Thyroid gland (tissue), 4 donors: ENCODE data around the gene NAT10. TPM values are rescaled to one million over a fixed set of nuclear protein-coding genes. Genes with fewer than 3 reads are reported as not detected.
"Not testable (repeated sequence)": the region's sequence is repeated elsewhere in the genome, so short reads cannot be mapped to it uniquely, and the experiment has no call there.

ENCODE experiments used
- DNase-seq, 2 donors: peaks; one replicate each; pipeline ENCODE4 v3.0.0-alpha.2; 2019
- H3K27ac ChIP-seq, 3 donors: fragments of 200-600 bp; sonication (generic); 1 replicate in 2 of 3; 2 replicates in 1 of 3; pipeline ENCODE4 v1.5.1; 2016 to 2019; ENCODE audit warnings: mild to moderate bottlenecking in 1 of 3, moderate library complexity in 1 of 3
- H3K27me3 ChIP-seq: fragments of 200-600 bp; sonication (generic); one replicate; pipeline ENCODE4 v1.5.1; 2019
- H3K36me3 ChIP-seq, 2 donors: fragments of 200-600 bp; sonication (generic); one replicate each; pipeline ENCODE4 v1.5.1; 2016 to 2019
- H3K4me1 ChIP-seq, 2 donors: fragments of 200-600 bp; sonication (generic); one replicate each; pipeline ENCODE4 v1.5.1; 2017 to 2019
- H3K4me3 ChIP-seq, 3 donors: fragments of 200-600 bp; sonication (generic); replicated peaks in 1 of 3; 1 replicate in 2 of 3; 2 replicates in 1 of 3; pipeline ENCODE4 v1.5.1; 2016; ENCODE audit warnings: mild to moderate bottlenecking in 1 of 3
- H3K9me3 ChIP-seq: fragments of 200-600 bp; sonication (generic); one replicate; pipeline ENCODE4 v1.5.1; 2017
- POLR2A ChIP-seq, 2 donors: fragments of 450-650 bp; IDR thresholded peaks; one replicate each; pipeline ENCODE4 v1.6.1; 2017; ENCODE audit warnings: antibody characterized with exemption in 2 of 2, mild to moderate bottlenecking in 2 of 2, moderate library complexity in 1 of 2
- WGBS, 2 donors: methylation state at CpG; one replicate each; pipeline ENCODE4 v1.1.5; 2017; 5-methylcytosine and 5-hydroxymethylcytosine counted together
- intact Hi-C: fragments of 100-400 bp; cut with DNase I; formaldehyde crosslinking; loops from one replicate; pipeline ENCODE4 v1.15.1; 2023
- total RNA-seq, 4 donors: library from RNA; depleted of rRNA; stranded (reverse); fragments of >200 nt; gene quantifications; one replicate each; pipeline ENCODE4 v1.2.3, GENCODE V29; 2016
- TF ChIP-seq, protein P1 (sequence below), 6 experiments: fragments of 200-600 bp in 3 of 6; fragments of 450-650 bp in 3 of 6; sonication (generic) in 3 of 6; IDR thresholded peaks; one replicate each; pipeline ENCODE4 v1.5.1; 2016 to 2019; ENCODE audit warnings: antibody characterized with exemption in 6 of 6, mild to moderate bottlenecking in 2 of 6, inconsistent platforms in 1 of 6, moderate library complexity in 1 of 6

NAT10 gene
- total RNA-seq, 4 donors from 2014 or later, result 25.9 to 32.9 (median 31.2) TPM

- TF ChIP-seq POLR2A (IDR thresholded peaks at IDR 0.05), result no peak
- TF ChIP-seq, protein P1, sequence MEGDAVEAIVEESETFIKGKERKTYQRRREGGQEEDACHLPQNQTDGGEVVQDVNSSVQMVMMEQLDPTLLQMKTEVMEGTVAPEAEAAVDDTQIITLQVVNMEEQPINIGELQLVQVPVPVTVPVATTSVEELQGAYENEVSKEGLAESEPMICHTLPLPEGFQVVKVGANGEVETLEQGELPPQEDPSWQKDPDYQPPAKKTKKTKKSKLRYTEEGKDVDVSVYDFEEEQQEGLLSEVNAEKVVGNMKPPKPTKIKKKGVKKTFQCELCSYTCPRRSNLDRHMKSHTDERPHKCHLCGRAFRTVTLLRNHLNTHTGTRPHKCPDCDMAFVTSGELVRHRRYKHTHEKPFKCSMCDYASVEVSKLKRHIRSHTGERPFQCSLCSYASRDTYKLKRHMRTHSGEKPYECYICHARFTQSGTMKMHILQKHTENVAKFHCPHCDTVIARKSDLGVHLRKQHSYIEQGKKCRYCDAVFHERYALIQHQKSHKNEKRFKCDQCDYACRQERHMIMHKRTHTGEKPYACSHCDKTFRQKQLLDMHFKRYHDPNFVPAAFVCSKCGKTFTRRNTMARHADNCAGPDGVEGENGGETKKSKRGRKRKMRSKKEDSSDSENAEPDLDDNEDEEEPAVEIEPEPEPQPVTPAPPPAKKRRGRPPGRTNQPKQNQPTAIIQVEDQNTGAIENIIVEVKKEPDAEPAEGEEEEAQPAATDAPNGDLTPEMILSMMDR (IDR thresholded peaks at IDR 0.05), result no peak
- peaks cover 13 to 24% of the 10 kb centered on the region in 2 donors for H3K4me1 ChIP-seq
- no peak overlapping the region for H3K4me3 ChIP-seq
- 60 to 66% methylated on average over 2 of the region's 2 CpGs for WGBS, 2 donors
- DNase-seq, result no peak
- H3K9me3 ChIP-seq, result no peaks in the 10 kb centered on the region
- H3K27ac ChIP-seq, result no peak overlapping the region
- intact Hi-C loops, result loop anchor here (2.0 to 10.0 kb wide), 2 partner anchors 180 to 318 kb away; no protein-coding TSS in a partner anchor
- no peaks in the 10 kb centered on the region for H3K36me3 ChIP-seq
- H3K27me3 ChIP-seq, result no peaks in the 10 kb centered on the region
These were observed 71.4 kb downstream of the NAT10 start for GRCh38 chr11:34176751-34177209.

DNA sequence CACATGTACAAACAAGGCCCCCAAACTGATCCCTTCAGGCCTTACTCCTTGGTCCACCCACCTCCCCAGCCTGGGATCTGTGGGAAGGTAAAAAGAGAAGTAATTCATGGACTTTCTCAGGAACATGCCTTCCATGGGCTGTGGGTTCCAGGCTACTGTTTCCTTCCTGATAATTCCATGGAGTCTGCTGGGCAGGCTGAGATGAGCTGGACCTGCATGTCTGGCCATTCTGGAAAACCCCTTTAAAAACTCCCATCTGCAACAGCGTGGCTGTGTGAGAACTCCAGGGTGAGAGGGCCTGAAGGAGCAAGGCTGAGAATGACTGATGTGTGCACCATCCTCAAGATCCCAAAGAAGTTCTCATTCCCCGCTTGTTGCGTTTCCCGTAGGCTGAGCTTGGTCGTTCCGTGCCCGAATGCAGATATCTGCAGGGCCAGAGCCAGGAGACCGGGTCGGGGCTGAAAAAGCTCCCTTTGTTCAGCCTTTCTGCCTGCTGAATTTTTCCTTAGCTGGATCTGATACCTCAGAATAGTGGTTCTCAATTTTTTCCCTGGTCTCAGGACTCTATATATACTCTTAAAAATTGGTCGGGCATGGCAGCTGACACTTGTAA lies 72.9 kb downstream of the NAT10 start:
- WGBS, 2 donors, result 93 to 96% methylated on average over 10 of the region's 10 CpGs
- no peak for TF ChIP-seq POLR2A (IDR thresholded peaks at IDR 0.05)
- TF ChIP-seq, protein P1 (IDR thresholded peaks at IDR 0.05), result no peak
- DNase-seq, result no peak

GRCh38 chr11:34179026-34179675 lies 73.7 kb downstream of the NAT10 start:
- no peaks in the 10 kb centered on the region for H3K36me3 ChIP-seq
- 46 to 60% methylated on average over 9 of the region's 9 CpGs for WGBS, 2 donors
- no peaks in the 10 kb centered on the region for H3K27me3 ChIP-seq
- no peak overlapping the region for H3K4me3 ChIP-seq
- no peaks in the 10 kb centered on the region for H3K9me3 ChIP-seq
- peak; percentile 74 to 83 for DNase-seq
- intact Hi-C loops, result loop anchor here (10.0 kb wide), 1 partner anchor 316 kb away; no protein-coding TSS in a partner anchor
- peaks cover 10 to 24% of the 10 kb centered on the region in 2 donors for H3K4me1 ChIP-seq
- TF ChIP-seq, protein P1 (IDR thresholded peaks at IDR 0.05), result no peak
- TF ChIP-seq POLR2A (IDR thresholded peaks at IDR 0.05), result no peak
- peak overlapping the region in 2 of 3 donors; percentile 6 to 43 for H3K27ac ChIP-seq

More for the DNA sequence above, 72.9 kb downstream of the NAT10 start:
- H3K4me3 ChIP-seq, result no peak overlapping the region
- no peak overlapping the region for H3K27ac ChIP-seq
- intact Hi-C loops, result loop anchor here (10.0 kb wide), 1 partner anchor 316 kb away; no protein-coding TSS in a partner anchor
- no peaks in the 10 kb centered on the region for H3K9me3 ChIP-seq
- no peaks in the 10 kb centered on the region for H3K36me3 ChIP-seq
- H3K4me1 ChIP-seq, result peaks cover 13 to 24% of the 10 kb centered on the region in 2 donors
- no peaks in the 10 kb centered on the region for H3K27me3 ChIP-seq

GRCh38 chr11:34180040-34180813 lies 74.8 kb downstream of the NAT10 start:
- peaks cover 10 to 18% of the 10 kb centered on the region in 2 donors for H3K4me1 ChIP-seq
- H3K27me3 ChIP-seq, result no peaks in the 10 kb centered on the region
- 54 to 68% methylated on average over 6 of the region's 6 CpGs for WGBS, 2 donors
- TF ChIP-seq, protein P1 (IDR thresholded peaks at IDR 0.05), result no peak
- no peak for TF ChIP-seq POLR2A (IDR thresholded peaks at IDR 0.05)
- DNase-seq, result peak; percentile 42 to 45
- H3K36me3 ChIP-seq, result no peaks in the 10 kb centered on the region
- intact Hi-C loops, result no loop called here
- H3K27ac ChIP-seq, result peak overlapping the region; percentile 6 to 43 (median 21)
- H3K9me3 ChIP-seq, result no peaks in the 10 kb centered on the region
- H3K4me3 ChIP-seq, result no peak overlapping the region

DNA sequence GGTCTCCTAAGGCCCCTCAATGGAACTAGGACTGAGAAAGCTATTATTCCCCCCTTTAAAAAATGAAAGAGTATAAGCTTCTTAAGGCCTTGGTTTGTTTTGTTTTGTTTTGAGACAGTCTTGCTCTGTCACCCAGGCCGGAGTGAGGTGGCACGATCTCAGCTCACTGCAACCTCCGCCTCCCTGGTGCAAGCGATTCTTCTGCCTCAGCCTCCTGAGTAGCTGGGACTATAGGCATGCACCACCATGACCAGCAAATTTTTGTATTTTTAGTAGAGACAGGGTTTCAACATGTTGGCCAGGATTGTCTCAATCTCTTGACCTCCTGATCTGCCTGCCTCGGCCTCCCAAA lies 75.4 kb downstream of the NAT10 start:
- Histone ChIP-seq H3K27ac (peak overlapping the region in 1 of 3 donors; percentile 6), H3K4me1 (peaks cover 10 to 19% of the 10 kb centered on the region in 2 donors)
- DNase-seq, H3K4me3 ChIP-seq, H3K27me3 ChIP-seq, intact Hi-C loops, H3K9me3 ChIP-seq, H3K36me3 ChIP-seq: not testable (repeated sequence)
- WGBS, 2 donors, result 74 to 79% methylated on average over 5 of the region's 5 CpGs
